ENCODE data around the gene SP110.
A peak's percentile ranks its signal among the peaks of the same experiment; 100 is the strongest.

SP110 gene

GRCh38 chr2:230160112-230160660 lies 59.6 kb downstream of the SP110 start:
- peak; percentile 28 for DNase-seq (ENCODE audit: extremely low read depth, insufficient read length)
- no peaks in the 10 kb centered on the region for H3K36me3 ChIP-seq (ENCODE audit: control insufficient read depth, insufficient read depth, low read length)
- TF ChIP-seq CTCF (IDR thresholded peaks at IDR 0.05; ENCODE audit: insufficient read depth, low read length, poor library complexity, severe bottlenecking), result peak; percentile 74
- no peak overlapping the region for H3K4me3 ChIP-seq (replicated peaks; ENCODE audit: low read depth, low read length)
- H3K27me3 ChIP-seq (replicated peaks; ENCODE audit: control insufficient read depth, insufficient read depth, low read length), result no peaks in the 10 kb centered on the region

- no peak for TF ChIP-seq CTCF (IDR thresholded peaks at IDR 0.05; ENCODE audit: insufficient read depth, low read length, poor library complexity, severe bottlenecking)
- no peak overlapping the region for H3K4me3 ChIP-seq (replicated peaks; ENCODE audit: low read depth, low read length)
- no peak for DNase-seq (ENCODE audit: extremely low read depth, insufficient read length)
- H3K36me3 ChIP-seq (ENCODE audit: control insufficient read depth, insufficient read depth, low read length), result no peaks in the 10 kb centered on the region
- no peaks in the 10 kb centered on the region for H3K27me3 ChIP-seq (replicated peaks; ENCODE audit: control insufficient read depth, insufficient read depth, low read length)
Observed at GRCh38 chr2:230158468-230158867, 61.3 kb downstream of the SP110 start.

- DNase-seq (ENCODE audit: extremely low read depth, insufficient read length), result no peak
- H3K27me3 ChIP-seq (replicated peaks; ENCODE audit: control insufficient read depth, insufficient read depth, low read length), result no peaks in the 10 kb centered on the region
- no peak overlapping the region for H3K4me3 ChIP-seq (replicated peaks; ENCODE audit: low read depth, low read length)
- no peaks in the 10 kb centered on the region for H3K36me3 ChIP-seq (ENCODE audit: control insufficient read depth, insufficient read depth, low read length)
- TF ChIP-seq CTCF (IDR thresholded peaks at IDR 0.05; ENCODE audit: insufficient read depth, low read length, poor library complexity, severe bottlenecking), result no peak
Observed at GRCh38 chr2:230156782-230157699, 62.7 kb downstream of the SP110 start.

- H3K36me3 ChIP-seq (ENCODE audit: control insufficient read depth, insufficient read depth, low read length), result no peaks in the 10 kb centered on the region
- DNase-seq (ENCODE audit: extremely low read depth, insufficient read length), result no peak
- no peak for TF ChIP-seq CTCF (IDR thresholded peaks at IDR 0.05; ENCODE audit: insufficient read depth, low read length, poor library complexity, severe bottlenecking)
- H3K4me3 ChIP-seq (replicated peaks; ENCODE audit: low read depth, low read length), result no peak overlapping the region
- H3K27me3 ChIP-seq (replicated peaks; ENCODE audit: control insufficient read depth, insufficient read depth, low read length), result no peaks in the 10 kb centered on the region
Observed at GRCh38 chr2:230155359-230155758, 64.4 kb downstream of the SP110 start.

- TF ChIP-seq CTCF (IDR thresholded peaks at IDR 0.05; ENCODE audit: insufficient read depth, low read length, poor library complexity, severe bottlenecking), result no peak
- no peak for DNase-seq (ENCODE audit: extremely low read depth, insufficient read length)
- no peak overlapping the region for H3K4me3 ChIP-seq (replicated peaks; ENCODE audit: low read depth, low read length)
- H3K36me3 ChIP-seq (ENCODE audit: control insufficient read depth, insufficient read depth, low read length), result no peaks in the 10 kb centered on the region
- H3K27me3 ChIP-seq (replicated peaks; ENCODE audit: control insufficient read depth, insufficient read depth, low read length), result no peaks in the 10 kb centered on the region
Observed at GRCh38 chr2:230153390-230153976, 66.3 kb downstream of the SP110 start.
